Measurements from ENCODE around the gene SCUBE3.

Gene SCUBE3

DNA sequence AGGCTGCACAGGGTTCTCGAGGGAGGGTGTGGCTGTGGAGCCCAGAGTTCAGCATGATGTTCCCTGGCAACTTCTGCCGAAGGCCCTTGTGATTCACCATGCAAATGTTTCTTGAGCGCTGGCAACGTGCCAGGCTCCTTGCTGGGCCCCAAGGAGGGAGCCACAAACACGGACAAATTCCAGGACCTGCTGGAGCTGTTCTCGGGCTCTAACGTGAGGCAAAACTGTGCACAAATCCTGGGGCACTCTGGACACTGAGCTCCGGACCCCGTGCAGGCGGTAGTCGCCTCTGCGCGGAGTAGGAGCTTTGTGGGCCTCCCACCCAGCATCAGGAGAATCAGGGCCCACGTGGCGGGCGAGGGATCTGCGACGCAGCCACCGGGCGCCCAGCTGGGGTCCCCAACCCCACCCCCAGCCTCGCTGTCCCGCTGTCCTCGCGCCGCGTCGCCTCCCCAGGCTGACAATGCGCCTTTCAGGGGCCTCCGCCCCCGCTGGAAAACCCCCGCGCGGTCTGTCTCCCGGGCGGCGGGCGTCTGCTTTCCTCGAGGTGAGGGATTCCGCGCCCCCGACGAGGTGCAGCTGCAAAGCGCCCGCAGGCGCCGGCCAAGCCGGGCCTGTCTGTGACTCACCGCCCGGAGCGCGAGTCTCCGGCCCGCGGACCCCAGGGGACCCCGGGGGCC lies 31.7 kb upstream of the SCUBE3 start:
- DNase-seq = no peak

DNA sequence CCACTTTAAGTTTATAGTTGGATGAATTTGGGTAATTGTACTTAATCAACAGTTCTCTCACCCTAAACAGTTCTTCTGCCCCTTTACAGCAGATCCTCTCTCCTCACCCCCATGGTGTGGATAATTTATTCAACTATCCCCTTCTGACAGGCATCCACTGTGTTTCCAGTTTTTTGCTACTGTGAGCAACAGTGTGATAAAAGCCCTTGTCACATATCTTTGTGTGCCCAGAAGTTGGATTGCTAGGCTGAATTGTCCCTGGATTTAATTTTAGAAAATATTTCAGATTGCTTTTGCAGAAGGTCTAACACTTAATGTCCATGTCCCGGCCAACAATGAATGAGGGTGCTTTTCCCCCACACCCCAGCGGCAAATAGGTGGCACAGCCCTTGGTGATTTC lies 30.5 kb upstream of the SCUBE3 start:
- DNase-seq = no peak

- DNase-seq = no peak
Observed at GRCh38 chr6:35183935-35184334, 29.8 kb upstream of the SCUBE3 start.

- no peak for DNase-seq
Observed at GRCh38 chr6:35184580-35185301, 29.0 kb upstream of the SCUBE3 start.

DNA sequence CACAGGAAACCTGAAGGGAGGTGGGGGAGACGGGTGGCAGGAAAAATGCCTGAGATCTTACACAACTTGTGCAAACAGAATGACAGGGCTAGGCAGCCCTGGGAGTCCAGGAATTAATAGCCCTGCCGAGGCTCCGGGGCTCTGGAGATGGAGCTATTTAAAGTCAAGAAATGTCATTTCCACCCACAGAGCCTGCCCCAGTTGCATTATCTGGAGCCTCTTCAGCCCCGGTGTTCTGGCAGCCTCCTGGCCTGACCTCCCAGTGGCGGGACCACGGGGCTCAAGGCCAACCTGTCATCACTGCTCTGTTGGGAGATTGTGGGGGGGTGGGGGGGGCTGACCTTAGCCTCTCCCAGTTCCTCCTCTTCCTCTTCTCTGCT lies 28.5 kb upstream of the SCUBE3 start:
- DNase-seq = no peak

DNA sequence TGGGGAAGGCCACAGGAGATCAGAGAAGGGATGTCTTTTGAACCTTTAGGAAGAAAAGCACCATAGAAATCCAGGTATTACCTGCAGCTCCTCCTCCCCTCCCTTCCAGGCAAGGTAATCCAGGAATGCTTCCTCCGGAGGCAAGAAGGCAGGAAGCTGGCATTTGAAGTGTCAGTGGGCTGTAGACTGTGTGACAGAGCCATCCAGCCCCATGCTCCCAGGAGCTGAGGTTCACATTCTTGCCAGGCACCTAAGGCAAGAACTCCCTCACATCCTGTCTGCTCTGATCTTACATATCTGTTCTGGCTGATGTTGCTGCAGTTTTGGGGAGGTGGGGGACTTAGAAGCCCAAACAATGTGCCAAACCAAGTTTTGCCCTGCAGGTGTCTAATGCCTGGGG lies 27.8 kb upstream of the SCUBE3 start:
- no peak for DNase-seq

DNA sequence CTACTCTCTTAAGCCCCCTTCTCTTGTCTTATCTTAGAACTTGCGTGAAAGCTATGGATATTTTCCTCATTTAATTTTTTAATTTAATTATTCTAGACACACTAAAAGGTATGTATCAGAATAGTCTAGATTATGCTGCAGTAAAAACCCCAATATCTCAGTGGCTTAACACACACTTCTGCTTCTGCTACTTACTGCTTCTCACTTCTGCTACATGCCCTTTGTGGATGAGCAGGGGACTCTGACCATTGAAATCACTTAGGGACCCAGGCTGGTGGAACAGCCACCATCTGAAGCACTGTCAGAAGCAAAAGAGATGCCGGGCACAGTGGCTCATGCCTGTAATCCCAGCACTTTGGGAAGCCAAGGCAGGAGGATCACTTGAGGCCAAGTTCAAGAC lies 27.2 kb upstream of the SCUBE3 start:
- no peak for DNase-seq

GRCh38 chr6:35188886-35189285 lies 24.9 kb upstream of the SCUBE3 start:
- DNase-seq = no peak

- DNase-seq = no peak
Observed at GRCh38 chr6:35190306-35190705, 23.4 kb upstream of the SCUBE3 start.

DNA sequence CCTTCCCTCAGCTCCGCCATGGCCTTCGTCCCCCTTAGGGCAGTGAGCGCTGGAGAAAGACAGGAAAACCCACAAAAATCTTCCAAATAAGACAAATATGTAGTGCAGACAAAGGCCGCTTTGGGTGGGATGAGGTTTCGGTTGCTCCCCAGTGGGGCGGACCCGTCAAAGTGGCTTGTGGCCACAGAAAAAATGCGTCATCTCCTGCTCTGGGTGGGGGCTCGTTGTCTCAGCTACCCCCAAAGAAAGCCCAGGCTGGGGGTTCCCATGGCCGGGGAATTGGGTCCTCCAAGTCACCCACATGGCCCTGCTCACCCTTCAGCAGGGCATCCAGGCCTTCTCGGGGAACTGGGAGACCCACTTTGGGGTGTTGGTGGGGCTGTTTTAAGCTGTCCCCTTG lies 21.9 kb upstream of the SCUBE3 start:
- no peak for DNase-seq

DNA sequence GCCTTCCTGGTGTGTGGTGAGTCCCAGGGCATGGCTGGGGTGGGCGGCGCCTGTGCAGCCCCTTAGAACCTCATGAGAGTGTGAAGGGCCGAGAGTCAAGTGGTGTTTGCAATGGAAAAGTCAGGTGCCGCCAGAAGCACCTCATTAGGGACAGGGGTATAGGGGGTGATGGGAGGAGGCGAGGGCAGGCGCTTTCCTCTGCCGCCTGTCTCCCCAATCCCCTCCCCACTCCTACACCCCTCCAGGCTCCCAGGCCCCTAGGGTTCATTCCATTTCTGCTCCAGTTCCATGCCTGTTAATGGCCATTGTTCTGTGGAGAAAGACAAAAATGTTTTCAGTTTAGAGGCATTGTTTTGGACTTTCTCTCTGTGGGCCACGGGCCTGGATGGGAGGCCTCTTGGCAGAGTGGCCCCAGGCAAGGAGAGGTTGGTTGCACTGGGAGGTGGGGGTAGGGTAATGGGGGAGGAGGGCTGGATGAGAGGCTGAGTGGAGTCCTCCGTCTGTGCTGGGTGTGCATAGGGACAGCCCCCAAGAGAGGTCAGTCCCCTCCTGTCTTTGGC lies 21.4 kb upstream of the SCUBE3 start:
- no peak for DNase-seq

GRCh38 chr6:35194390-35194789 lies 19.4 kb upstream of the SCUBE3 start:
- DNase-seq = no peak

DNA sequence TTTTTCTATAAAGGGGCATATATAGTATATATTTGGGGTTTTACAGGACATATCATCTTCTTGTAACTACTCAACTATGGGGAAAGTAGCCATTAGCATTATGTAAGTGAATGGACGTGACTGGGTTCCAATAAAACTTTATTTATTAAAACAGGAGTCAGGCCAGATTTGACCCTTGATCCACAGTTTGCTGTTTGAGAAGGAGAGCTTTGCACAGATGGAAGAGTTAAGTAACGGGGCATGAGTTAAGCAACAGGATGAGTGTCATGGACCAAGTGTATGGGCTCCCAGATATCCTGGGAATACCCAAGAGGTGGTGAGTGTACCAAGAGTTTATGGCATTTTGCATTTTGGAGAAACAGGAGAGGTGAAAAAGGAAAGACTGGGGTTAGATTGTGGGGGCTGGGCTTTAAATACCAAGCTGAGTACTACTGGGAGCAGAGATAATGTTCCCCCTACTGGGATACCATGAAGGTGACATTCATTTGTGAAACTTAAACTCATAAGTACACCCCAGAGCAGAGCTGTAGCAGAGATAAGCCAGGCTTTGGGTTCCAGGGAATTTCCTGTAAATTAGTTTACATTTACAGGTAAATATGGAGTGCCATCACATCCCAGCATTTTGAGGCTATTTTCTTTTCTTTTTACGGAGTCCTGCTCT lies 18.5 kb upstream of the SCUBE3 start:
- DNase-seq = no peak

DNA sequence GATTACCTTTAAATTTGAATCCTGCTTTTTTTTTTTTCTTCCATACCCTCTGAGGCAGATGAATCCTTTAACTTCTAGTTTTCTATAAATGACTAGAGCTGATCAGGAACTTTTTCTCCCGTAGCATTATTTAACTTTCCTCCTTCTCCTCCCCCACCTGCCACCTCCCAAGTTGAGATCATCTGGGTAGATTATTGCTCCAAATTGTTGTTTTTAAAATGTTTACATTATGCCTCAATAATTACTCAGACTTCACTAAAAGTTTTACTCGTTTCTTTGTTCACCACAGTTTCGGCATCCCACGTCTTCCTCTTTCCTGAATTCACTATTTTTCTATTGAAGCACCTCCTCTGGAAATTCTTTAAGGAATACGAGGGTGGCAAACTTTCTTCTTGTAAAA lies 16.6 kb upstream of the SCUBE3 start:
- DNase-seq = no peak

DNA sequence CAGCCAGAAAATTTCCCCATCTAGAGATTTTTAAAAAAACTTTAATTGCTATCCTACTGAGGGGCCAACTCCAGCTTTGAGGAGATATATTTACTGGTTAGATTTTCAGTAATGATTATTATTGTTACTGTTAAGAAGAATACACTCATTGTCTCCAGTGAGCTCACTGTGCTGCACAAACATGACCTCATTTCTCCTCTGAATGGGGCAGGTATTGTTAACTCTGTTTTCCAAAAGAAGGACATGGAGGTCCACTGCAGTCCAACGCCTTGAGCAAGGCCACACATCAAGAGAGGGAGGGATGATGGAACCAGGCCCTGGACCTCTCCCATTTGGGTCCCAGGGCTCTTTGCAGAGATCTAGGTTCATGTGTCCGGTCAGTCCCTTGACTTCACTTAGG lies 13.9 kb upstream of the SCUBE3 start:
- no peak for DNase-seq

- DNase-seq = peak; percentile 25
Observed at GRCh38 chr6:35202066-35202546, 11.7 kb upstream of the SCUBE3 start.

GRCh38 chr6:35203152-35203670 lies 10.5 kb upstream of the SCUBE3 start:
- no peak for DNase-seq

GRCh38 chr6:35203680-35204079 lies 10.1 kb upstream of the SCUBE3 start:
- no peak for DNase-seq

- DNase-seq = no peak
Observed at GRCh38 chr6:35206346-35206745, 7.4 kb upstream of the SCUBE3 start.

DNA sequence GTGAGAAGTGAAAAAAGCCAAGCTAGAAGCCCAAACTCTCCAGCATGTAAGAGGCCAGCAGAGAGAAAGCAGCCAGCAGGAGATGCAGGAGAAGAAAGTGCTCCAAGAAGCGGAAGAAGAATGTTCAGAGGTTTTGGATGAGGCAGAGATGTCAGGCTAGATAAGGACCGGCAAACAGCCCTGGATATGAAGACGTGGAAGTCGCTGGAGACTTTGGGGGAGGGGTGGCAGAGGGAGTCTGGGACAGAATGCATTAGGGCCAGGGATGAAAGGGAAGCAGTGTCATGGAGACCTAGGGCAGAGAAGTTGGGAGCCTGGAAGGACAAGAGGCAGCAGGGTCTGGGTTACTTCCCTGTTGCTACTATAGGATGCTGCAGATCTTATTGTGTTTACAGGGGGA lies 5.3 kb upstream of the SCUBE3 start:
- no peak for DNase-seq

GRCh38 chr6:35209081-35209480 lies 4.7 kb upstream of the SCUBE3 start:
- DNase-seq = no peak

- no peak for DNase-seq
Observed at GRCh38 chr6:35209622-35210247, 4.0 kb upstream of the SCUBE3 start.

DNA sequence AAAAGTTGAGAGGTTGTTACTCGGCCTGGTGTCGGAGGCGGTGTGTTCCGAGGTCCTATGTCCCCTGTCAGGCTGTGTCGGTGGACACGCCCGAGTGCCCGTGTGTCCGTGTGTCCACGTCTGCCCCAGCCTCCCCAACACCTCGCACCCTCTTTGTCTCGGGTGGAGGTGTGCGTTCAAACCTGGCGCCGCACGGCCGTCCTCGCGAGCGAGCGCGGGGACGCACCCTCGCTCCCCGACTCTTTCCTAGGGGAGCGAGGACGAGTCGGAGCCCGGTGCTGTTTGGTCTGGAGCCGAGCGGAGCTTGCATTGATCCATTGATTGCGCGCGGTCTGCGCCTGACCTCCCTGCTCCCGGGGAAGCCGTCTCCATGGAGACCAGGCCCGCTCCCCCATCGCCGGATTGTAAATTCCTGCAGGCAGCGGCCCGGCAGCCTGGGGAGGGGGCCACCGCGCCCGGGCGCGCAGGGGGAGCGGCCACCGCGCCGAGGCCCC lies 411 bp upstream of the SCUBE3 start:
- no peak for DNase-seq
